GM12872 (cell line): Measurements from ENCODE around the gene POGLUT2.

Source experiments
- CTCF ChIP-seq: IDR thresholded peaks from 3 replicates; pipeline ENCODE4 v1.5.1; 2011; ENCODE audit warnings: low read depth, mild to moderate bottlenecking, low read length, moderate library complexity; ENCODE audit not compliant: insufficient read depth

POGLUT2 gene

GRCh38 chr13:102798581-102799425 lies at the start of gene POGLUT2, which contains the start of gene BIVM:
TSS of gene POGLUT2 (minus strand) at chr13:102798976. CDS start at chr13:102798670, 306 bp downstream.
TSS of gene BIVM (plus strand) at chr13:102799119. CDS start at chr13:102807268, 8,149 bp downstream.
- no peak for TF ChIP-seq CTCF

DNA sequence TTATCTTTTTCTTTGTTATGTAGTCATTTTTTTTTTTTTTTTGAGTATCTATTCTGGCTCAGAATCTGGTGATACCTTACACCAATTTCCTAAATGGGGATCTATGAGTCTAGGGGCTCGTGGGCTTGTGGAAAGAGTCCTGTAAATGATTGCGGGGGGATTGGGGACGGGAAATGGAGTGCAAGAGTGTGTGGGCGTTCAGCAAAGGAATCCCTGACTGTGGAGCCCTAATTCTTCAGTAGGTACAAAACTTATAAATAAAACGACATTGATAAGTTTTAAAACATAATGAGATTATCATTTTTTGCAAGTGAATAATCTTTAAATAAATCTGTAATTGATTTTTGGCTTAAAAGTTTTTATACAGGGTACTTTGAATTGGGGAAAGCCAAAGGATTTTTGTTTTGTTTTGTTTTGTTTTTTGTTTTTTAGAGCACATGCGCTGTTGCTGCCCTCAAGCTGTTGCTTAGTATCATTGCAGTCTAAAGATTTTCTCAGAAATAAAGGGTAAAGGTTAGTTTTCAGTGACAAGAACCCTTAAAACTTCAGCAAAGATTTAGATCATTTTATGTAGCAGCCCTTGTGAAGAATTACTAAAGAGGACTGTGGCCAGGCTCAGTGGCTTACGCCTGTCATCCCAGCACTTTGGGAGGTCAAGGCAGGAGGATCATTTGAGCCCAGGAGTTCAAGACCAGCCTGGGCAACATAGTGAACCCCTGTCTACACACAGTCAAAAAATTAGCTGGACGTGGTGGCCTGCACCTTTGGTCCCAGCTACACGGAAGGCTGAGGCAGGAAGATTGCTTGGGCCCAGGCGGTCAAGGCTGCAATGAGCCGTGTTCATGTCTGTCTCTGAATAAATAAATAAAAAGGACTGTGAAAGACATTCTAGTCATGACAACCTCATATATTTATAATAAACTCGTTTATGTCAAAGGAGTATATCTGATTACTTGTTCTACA lies 48.8 kb upstream of the POGLUT2 start:
- TF ChIP-seq CTCF, result peak; percentile 59

DNA sequence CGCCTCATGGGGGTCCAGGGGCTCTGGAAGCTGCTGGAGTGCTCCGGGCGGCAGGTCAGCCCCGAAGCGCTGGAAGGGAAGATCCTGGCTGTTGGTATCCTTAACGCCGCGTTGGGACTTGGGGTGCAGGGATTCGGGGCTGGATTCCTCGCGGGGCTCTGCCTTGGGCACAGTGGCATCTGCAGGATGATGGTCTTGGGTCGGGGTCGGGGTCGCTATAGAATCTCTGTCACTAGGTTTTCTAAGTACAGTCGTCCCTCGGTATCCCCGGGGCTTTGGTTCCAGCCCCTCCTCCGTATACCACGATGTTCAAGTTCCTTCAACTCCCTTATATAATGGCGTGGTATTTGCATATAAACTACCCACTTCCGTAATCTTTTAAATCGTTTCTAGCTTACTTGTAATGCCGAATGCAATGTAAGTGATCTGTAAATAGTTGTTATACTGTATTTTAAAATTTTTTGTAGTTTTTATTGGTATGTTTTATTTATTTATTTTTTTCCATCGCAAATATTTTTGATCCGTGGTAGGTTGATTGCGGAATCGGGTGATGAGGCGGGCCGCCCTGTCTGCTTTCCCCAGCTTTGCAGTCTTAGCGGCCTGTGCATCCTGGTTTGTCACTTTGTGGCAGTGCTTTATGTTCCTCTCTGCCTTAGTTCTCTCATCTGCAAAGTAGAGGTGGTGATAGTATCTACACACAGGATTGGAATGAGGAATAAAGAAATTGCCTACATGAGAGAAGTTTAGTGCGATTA lies 47.7 kb upstream of the POGLUT2 start:
- no peak for TF ChIP-seq CTCF

- TF ChIP-seq CTCF, result no peak
Observed at GRCh38 chr13:102845630-102846260, 47.0 kb upstream of the POGLUT2 start, which contains the start of gene ERCC5. TSS of gene ERCC5 (plus strand) at chr13:102846032. CDS start at chr13:102846267, 235 bp downstream.

DNA sequence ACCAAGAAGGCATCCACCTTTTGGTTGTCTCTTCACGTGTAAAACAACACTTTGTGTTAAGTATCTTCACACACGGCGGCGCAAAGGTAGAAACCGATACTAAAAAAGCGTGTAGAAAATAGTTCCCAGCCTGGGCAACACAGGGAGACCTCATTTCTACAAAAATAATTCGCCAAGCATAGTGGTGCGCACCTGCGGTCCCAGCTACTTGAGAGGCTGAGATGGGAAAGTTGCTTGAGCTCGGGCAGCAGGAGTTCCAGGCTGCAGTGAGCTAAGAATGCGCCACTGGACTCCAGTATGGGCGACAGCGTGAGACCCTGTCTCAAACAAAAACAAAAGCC lies 46.5 kb upstream of the POGLUT2 start:
- TF ChIP-seq CTCF, result no peak

GRCh38 chr13:102839462-102839861 lies 40.7 kb upstream of the POGLUT2 start:
- no peak for TF ChIP-seq CTCF
